ENCODE results near the gene KRT27.

GRCh38 chr17:40812639-40813038, 30.3 kb upstream of the KRT27 start:
- TF ChIP-seq CTCF (IDR thresholded peaks at IDR 0.05): no peak
- TF ChIP-seq EP300 (IDR thresholded peaks at IDR 0.05): no peak
- no peak for TF ChIP-seq POLR2AphosphoS5 (IDR thresholded peaks at IDR 0.05)
- TF ChIP-seq POLR2A (IDR thresholded peaks at IDR 0.05; ENCODE audit: low read depth): no peak

Measured in esophagus muscularis mucosa (tissue), 4 donors.